ENCODE data around the gene NAA38. TPM values are rescaled to one million over a fixed set of nuclear protein-coding genes. Genes with fewer than 3 reads are reported as not detected.

NAA38 gene
- total RNA-seq, 6 experiments from 2014 or later = 27.2 to 43.0 (median 30.8) TPM

DNA sequence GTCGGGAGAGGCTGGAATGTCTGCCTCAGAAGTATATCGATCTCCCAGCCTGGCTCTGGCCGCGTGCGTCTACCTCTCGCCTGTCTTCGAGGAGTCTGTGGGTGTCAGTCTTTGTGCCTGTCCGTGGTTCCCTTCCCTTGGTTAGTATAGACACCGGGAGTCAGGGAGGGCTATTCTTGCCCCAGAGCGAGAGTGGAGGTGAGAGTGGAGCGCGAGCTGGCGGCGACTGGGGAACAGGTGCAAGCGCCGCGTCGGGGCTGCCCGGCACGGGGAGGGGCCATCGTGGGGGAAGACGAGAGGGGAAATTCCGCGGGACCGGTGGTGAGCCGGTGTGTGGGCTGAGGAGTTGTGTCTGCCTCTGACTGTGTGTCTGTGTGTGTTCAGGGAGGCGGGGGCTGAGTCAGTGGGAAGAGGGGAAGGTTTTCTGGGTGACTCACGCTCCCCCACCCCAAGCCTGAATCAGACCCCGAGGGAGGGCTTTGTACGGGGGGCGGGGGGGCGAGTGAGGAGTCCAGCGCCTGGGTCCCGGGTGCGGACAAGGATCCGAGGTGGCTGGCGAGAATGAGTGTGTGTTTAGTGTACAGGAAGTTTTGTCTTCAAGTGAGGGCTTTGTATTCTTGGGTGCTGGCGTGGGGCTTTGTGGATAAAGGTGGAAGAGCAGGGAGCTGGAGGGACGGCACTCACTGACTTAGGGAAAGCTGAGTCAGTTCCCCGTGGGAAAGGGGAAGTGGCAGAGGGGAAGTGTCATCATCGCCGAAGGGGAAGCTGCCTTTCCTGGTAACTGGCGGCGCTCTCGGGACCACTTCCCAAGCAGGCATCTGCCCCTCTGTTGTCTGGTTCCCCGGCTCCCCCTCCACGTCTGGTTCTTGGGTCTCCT, 14.7 kb downstream of the NAA38 start:
- ATAC-seq = peak; percentile 4 to 29 (median 16)
- no peaks in the 10 kb centered on the region for H3K27me3 ChIP-seq
- intact Hi-C loops (cut with DNase I) = no loop called here
- H3K9me3 ChIP-seq = no peaks in the 10 kb centered on the region
- peaks cover 0 to 19% (median 7%) of the 10 kb centered on the region in 4 donors for H3K36me3 ChIP-seq
- 1% methylated on average over 40 of the region's 47 CpGs for WGBS (ENCODE audit: insufficient coverage, low coverage, low lambda C conversion rate, missing lambda C conversion rate)
- TF ChIP-seq POLR2A (IDR thresholded peaks at IDR 0.05) (peak; percentile 41), CTCF (IDR thresholded peaks at IDR 0.05) (no peak)
- peak overlapping the region; percentile 73 to 98 (median 81) for H3K4me3 ChIP-seq
- peaks cover 0 to 37% (median 10%) of the 10 kb centered on the region in 4 donors for H3K4me1 ChIP-seq
- DNase-seq = peak; percentile 76 to 84 (median 83)
- H3K27ac ChIP-seq = peak overlapping the region; percentile 99

GRCh38 chr17:7841915-7842379, 15.4 kb downstream of the NAA38 start:
- Histone ChIP-seq H3K4me1 (peaks cover 0 to 42% (median 10%) of the 10 kb centered on the region in 4 donors), H3K27me3 (no peaks in the 10 kb centered on the region), H3K36me3 (peaks cover 0 to 15% (median 4%) of the 10 kb centered on the region in 4 donors), H3K27ac (peak overlapping the region; percentile 99), H3K9me3 (no peaks in the 10 kb centered on the region), H3K4me3 (peak overlapping the region; percentile 73 to 98 (median 81))
- TF ChIP-seq CTCF (IDR thresholded peaks at IDR 0.05) = no peak
- intact Hi-C loops (cut with DNase I) = no loop called here
- DNase-seq (peak; percentile 92 to 94 (median 93)), ATAC-seq (peak; percentile 54 to 66 (median 60))
- 1% methylated on average over 12 of the region's 46 CpGs for WGBS (ENCODE audit: insufficient coverage, low coverage, low lambda C conversion rate, missing lambda C conversion rate)

DNA sequence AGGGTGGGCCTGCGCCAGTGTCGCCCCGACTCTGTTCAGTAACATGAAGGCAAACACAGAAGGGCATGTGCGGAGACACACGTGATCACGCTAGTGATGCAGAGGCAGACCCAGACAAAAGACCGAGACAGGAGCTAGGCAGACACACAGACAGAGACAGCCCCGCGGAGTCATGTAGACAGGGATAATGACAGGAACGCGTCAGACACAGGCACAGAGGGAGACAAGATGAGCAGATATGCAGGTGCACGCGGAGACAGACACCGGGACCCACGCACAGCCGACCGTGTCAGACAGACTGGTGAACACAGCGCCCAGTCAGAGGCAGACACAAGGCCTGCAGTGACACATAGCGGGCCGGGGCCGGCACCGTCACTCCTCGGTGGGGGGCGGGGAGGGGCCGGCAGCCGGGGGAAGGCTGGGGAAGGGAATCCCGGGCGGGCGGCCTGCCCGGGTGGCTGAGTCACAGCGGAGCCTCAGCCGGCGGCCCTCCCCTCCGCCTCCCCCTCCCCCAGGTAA, 15.9 kb downstream of the NAA38 start:
- WGBS (ENCODE audit: insufficient coverage, low coverage, low lambda C conversion rate, missing lambda C conversion rate) = 3% methylated on average over 13 of the region's 34 CpGs
- Histone ChIP-seq H3K27ac (peak overlapping the region; percentile 99), H3K4me3 (peak overlapping the region; percentile 73 to 98 (median 81)), H3K9me3 (no peaks in the 10 kb centered on the region), H3K27me3 (no peaks in the 10 kb centered on the region), H3K36me3 (peaks cover 0 to 15% (median 3%) of the 10 kb centered on the region in 4 donors), H3K4me1 (peaks cover 0 to 42% (median 10%) of the 10 kb centered on the region in 4 donors)
- DNase-seq (peak; percentile 85 to 95 (median 90)), ATAC-seq (peak; percentile 30 to 49 (median 41))
- intact Hi-C loops (cut with DNase I) = no loop called here
- TF ChIP-seq POLR2A (IDR thresholded peaks at IDR 0.05) = peak; percentile 29
- TF ChIP-seq CTCF (IDR thresholded peaks at IDR 0.05) = peak; percentile 15 to 42 (median 30)

- no peak for TF ChIP-seq CTCF (IDR thresholded peaks at IDR 0.05)
- TF ChIP-seq POLR2A (IDR thresholded peaks at IDR 0.05) = no peak
- peaks cover 0 to 9% (median 0%) of the 10 kb centered on the region in 4 donors for H3K36me3 ChIP-seq
- H3K27ac ChIP-seq = peak overlapping the region; percentile 99
- no peaks in the 10 kb centered on the region for H3K9me3 ChIP-seq
- peak overlapping the region; percentile 73 to 98 (median 81) for H3K4me3 ChIP-seq
- H3K27me3 ChIP-seq = no peaks in the 10 kb centered on the region
- DNase-seq = no peak
- no peak for ATAC-seq
- intact Hi-C loops (cut with DNase I) = no loop called here
- H3K4me1 ChIP-seq = peaks cover 0 to 42% (median 10%) of the 10 kb centered on the region in 4 donors
- WGBS (ENCODE audit: insufficient coverage, low coverage, low lambda C conversion rate, missing lambda C conversion rate) = 13% methylated on average over 1 of the region's 1 CpG
These were observed 16.5 kb downstream of the NAA38 start for GRCh38 chr17:7840875-7841274.

Data from right lobe of liver (tissue), 6 donors.